AG04450 (cell line): ENCODE results near the gene SCGB1A1. TPM values are rescaled to one million over a fixed set of nuclear protein-coding genes. Genes with fewer than 3 reads are reported as not detected.

Experiments
- CTCF ChIA-PET: fragments of 300-600, 350-600 bp; formaldehyde crosslinking; extraction: SDS; loops from one replicate; lab custom pipeline; 2022; ENCODE audit warnings: antibody characterized with exemption, inconsistent platforms; lab: Charles Lee
- POLR2A ChIA-PET: fragments of 350-600 bp; formaldehyde crosslinking; extraction: SDS; loops from one replicate; lab custom pipeline; 2021; ENCODE audit warnings: antibody characterized with exemption, inconsistent platforms; lab: Yijun Ruan, JAX
- DNase-seq: peaks from one replicate; pipeline ENCODE4 v3.0.0-alpha.2; 2011; ENCODE audit warnings: low read depth, low spot score
- H3K27ac ChIP-seq: one replicate; pipeline ENCODE4 v1.5.1; 2012; ENCODE audit warnings: low read depth, low read length, control low read depth
- H3K27me3 ChIP-seq: one replicate; pipeline ENCODE4 v1.6.0; 2012; ENCODE audit warnings: low read length; ENCODE audit not compliant: control insufficient read depth, insufficient read depth
- H3K4me3 ChIP-seq: 2 replicates; pipeline ENCODE4 v1.5.1; 2011; ENCODE audit warnings: mild to moderate bottlenecking, low read depth, low read length, control low read depth
- H3K9me3 ChIP-seq: 2 replicates; pipeline ENCODE4 v1.5.1; 2012; ENCODE audit warnings: low read length; ENCODE audit not compliant: control insufficient read depth, insufficient read depth
- CTCF ChIP-seq: IDR thresholded peaks from 2 replicates; pipeline ENCODE4 v1.5.1; 2011; ENCODE audit warnings: low read depth, low read length, control low read depth, inconsistent platforms
- polyA plus RNA-seq: library from polyadenylated mRNA; depleted of rRNA; stranded (reverse); fragments of >200 nt; gene quantifications from 2 replicates; pipeline ENCODE4 v1.2.3, GENCODE V29; 2011

The SCGB1A1 gene
- polyA plus RNA-seq, 1 experiment: not detected

GRCh38 chr11:62416596-62416995 is 2.2 kb upstream of the SCGB1A1 start:
- Histone ChIP-seq H3K9me3 (no peaks in the 10 kb centered on the region), H3K27ac (no peak overlapping the region), H3K27me3 (no peaks in the 10 kb centered on the region), H3K4me3 (no peak overlapping the region)
- ChIA-PET POLR2A (no interaction called here), CTCF (interaction anchor here (0.9 kb wide), 1 partner anchor 619 kb away, joined by 3 read pairs; no protein-coding TSS in a partner anchor)
- DNase-seq: no peak
- TF ChIP-seq CTCF: no peak

- H3K9me3 ChIP-seq: no peaks in the 10 kb centered on the region
- ChIA-PET POLR2A (no interaction called here), CTCF (interaction anchor here (1.8 to 2.9 kb wide), 2 partner anchors 23 to 124 kb away, joined by 11 to 16 read pairs; no protein-coding TSS in a partner anchor)
- H3K4me3 ChIP-seq: no peak overlapping the region
- no peak overlapping the region for H3K27ac ChIP-seq
- TF ChIP-seq CTCF: no peak
- DNase-seq: no peak
- H3K27me3 ChIP-seq: no peaks in the 10 kb centered on the region
Measured at GRCh38 chr11:62418136-62418535, 697 bp upstream of the SCGB1A1 start.

- H3K27ac ChIP-seq: peak overlapping the region; percentile 11
Measured at GRCh38 chr11:62419314-62419929, 589 bp downstream of the SCGB1A1 start.

GRCh38 chr11:62419943-62420342 is 1.1 kb downstream of the SCGB1A1 start:
- DNase-seq: no peak

More at GRCh38 chr11:62419314-62419929, 589 bp downstream of the SCGB1A1 start:
- ChIA-PET CTCF (interaction anchor here (0.5 to 3.3 kb wide), 4 partner anchors 24 to 1905 kb away, joined by 3 to 16 read pairs (median 12); no protein-coding TSS in a partner anchor), POLR2A (interaction anchor here (0.6 to 0.9 kb wide), 2 partner anchors 26 to 138 kb away, joined by 3 read pairs; no protein-coding TSS in a partner anchor)
- no peak overlapping the region for H3K4me3 ChIP-seq
- H3K9me3 ChIP-seq: no peaks in the 10 kb centered on the region
- H3K27me3 ChIP-seq: no peaks in the 10 kb centered on the region
- DNase-seq: no peak
- TF ChIP-seq CTCF: no peak

More at GRCh38 chr11:62419943-62420342, 1.1 kb downstream of the SCGB1A1 start:
- ChIA-PET POLR2A (no interaction called here), CTCF (interaction anchor here (1.8 to 7.4 kb wide), 4 partner anchors 25 to 141 kb away, joined by 11 to 137 read pairs (median 14); no protein-coding TSS in a partner anchor)
- no peak for TF ChIP-seq CTCF
- H3K27me3 ChIP-seq: no peaks in the 10 kb centered on the region
- no peak overlapping the region for H3K4me3 ChIP-seq
- no peaks in the 10 kb centered on the region for H3K9me3 ChIP-seq
- H3K27ac ChIP-seq: no peak overlapping the region
